SH-SY5Y (cell line): ENCODE measurements around the gene GPR156.

ENCODE experiments used
- GATA2 ChIP-seq: IDR thresholded peaks from 2 replicates; pipeline ENCODE4 v1.6.1; 2011; ENCODE audit warnings: mild to moderate bottlenecking, low read depth, low read length
- GATA3 ChIP-seq: IDR thresholded peaks from 2 replicates; pipeline ENCODE4 v1.6.1; 2011; ENCODE audit warnings: low read depth, mild to moderate bottlenecking, low read length, moderate library complexity

Gene GPR156

GRCh38 chr3:120284747-120285507, at the start of gene GPR156:
Gene GPR156 (minus strand): TSS chr3:120285222. CDS start chr3:120244098, 41,124 bp downstream.
- TF ChIP-seq GATA2, result no peak
- TF ChIP-seq GATA3, result no peak

GRCh38 chr3:120332646-120333045, 47.6 kb upstream of the GPR156 start:
- no peak for TF ChIP-seq GATA3
- TF ChIP-seq GATA2, result no peak

- TF ChIP-seq GATA2 (no peak), GATA3 (no peak)
Observed at GRCh38 chr3:120331076-120331475, 46.1 kb upstream of the GPR156 start.

- TF ChIP-seq GATA3 (no peak), GATA2 (no peak)
Observed at GRCh38 chr3:120326784-120327183, 41.8 kb upstream of the GPR156 start.

GRCh38 chr3:120324190-120324589, 39.2 kb upstream of the GPR156 start:
- TF ChIP-seq GATA2, result no peak
- TF ChIP-seq GATA3, result no peak

- no peak for TF ChIP-seq GATA3
- TF ChIP-seq GATA2, result no peak
Observed at GRCh38 chr3:120311863-120312794, 27.1 kb upstream of the GPR156 start.

GRCh38 chr3:120306519-120307455, 21.8 kb upstream of the GPR156 start:
- no peak for TF ChIP-seq GATA2
- TF ChIP-seq GATA3, result no peak

- TF ChIP-seq GATA3 (no peak), GATA2 (no peak)
Observed at GRCh38 chr3:120304616-120305015, 19.6 kb upstream of the GPR156 start.

GRCh38 chr3:120302361-120302760, 17.3 kb upstream of the GPR156 start:
- TF ChIP-seq GATA3 (no peak), GATA2 (no peak)

- TF ChIP-seq GATA2 (no peak), GATA3 (no peak)
Observed at GRCh38 chr3:120300971-120301370, 15.9 kb upstream of the GPR156 start.

GRCh38 chr3:120299403-120299802, 14.4 kb upstream of the GPR156 start:
- no peak for TF ChIP-seq GATA2
- TF ChIP-seq GATA3, result no peak

- TF ChIP-seq GATA3, result no peak
- TF ChIP-seq GATA2, result no peak
Observed at GRCh38 chr3:120298996-120299395, 14.0 kb upstream of the GPR156 start.

GRCh38 chr3:120289636-120290035, 4.6 kb upstream of the GPR156 start:
- TF ChIP-seq GATA2 (no peak), GATA3 (no peak)
